Trophoblast cell (in vitro differentiated cells and primary cell): ENCODE results near the gene TLX2.
A peak's percentile ranks its signal among the peaks of the same experiment; 100 is the strongest.

Source experiments
- DNase-seq, 2 donors: peaks; one replicate each; pipeline ENCODE4 v3.0.0-alpha.2; 2016
- H2AFZ ChIP-seq: 2 replicates; pipeline ENCODE4 v1.6.1; 2013; ENCODE audit warnings: low read length, moderate library complexity, mild to moderate bottlenecking; ENCODE audit not compliant: insufficient read depth, poor library complexity
- H2AK5ac ChIP-seq: 2 replicates; pipeline ENCODE4 v1.6.1; 2013; ENCODE audit warnings: mild to moderate bottlenecking, low read length
- H2BK120ac ChIP-seq: 2 replicates; pipeline ENCODE4 v1.6.1; 2013; ENCODE audit warnings: low read length, mild to moderate bottlenecking, moderate library complexity; ENCODE audit not compliant: insufficient read depth, poor library complexity
- H2BK12ac ChIP-seq: 2 replicates; pipeline ENCODE4 v1.6.1; 2013; ENCODE audit warnings: mild to moderate bottlenecking, low read length, moderate library complexity
- H2BK5ac ChIP-seq: 2 replicates; pipeline ENCODE4 v1.6.1; 2013; ENCODE audit warnings: low read length, low read depth, moderate library complexity, mild to moderate bottlenecking; ENCODE audit not compliant: poor library complexity
- H3K14ac ChIP-seq: 2 replicates; pipeline ENCODE4 v1.6.1; 2013; ENCODE audit warnings: mild to moderate bottlenecking, low read length
- H3K18ac ChIP-seq: 2 replicates; pipeline ENCODE4 v1.6.1; 2013; ENCODE audit warnings: mild to moderate bottlenecking, low read length
- H3K23ac ChIP-seq: 2 replicates; pipeline ENCODE4 v1.6.1; 2013; ENCODE audit warnings: low read length
- H3K27ac ChIP-seq: 2 replicates; pipeline ENCODE4 v1.5.1; 2013; ENCODE audit warnings: low read depth, mild to moderate bottlenecking, inconsistent platforms, low read length, moderate library complexity
- H3K27me3 ChIP-seq: 2 replicates; pipeline ENCODE4 v1.6.1; 2013; ENCODE audit warnings: inconsistent platforms, mild to moderate bottlenecking, low read length, moderate library complexity; ENCODE audit not compliant: insufficient read depth
- H3K36me3 ChIP-seq, 2 experiments: 1 replicate in 1 of 2; 2 replicates in 1 of 2; pipeline ENCODE4 v1.6.1; 2013; ENCODE audit warnings: low read length in 2 of 2, mild to moderate bottlenecking in 2 of 2, moderate library complexity in 1 of 2; ENCODE audit not compliant: insufficient read depth in 2 of 2, control insufficient read depth in 1 of 2
- H3K4ac ChIP-seq: 2 replicates; pipeline ENCODE4 v1.6.1; 2013; ENCODE audit warnings: low read depth, mild to moderate bottlenecking, low read length, moderate library complexity
- H3K4me1 ChIP-seq, 2 experiments: 1 replicate in 1 of 2; 2 replicates in 1 of 2; pipeline ENCODE4 v1.6.1; 2013; ENCODE audit warnings: low read length in 2 of 2, mild to moderate bottlenecking in 2 of 2, moderate library complexity in 1 of 2; ENCODE audit not compliant: insufficient read depth in 2 of 2, control insufficient read depth in 1 of 2
- H3K4me2 ChIP-seq: 2 replicates; pipeline ENCODE4 v1.6.1; 2013; ENCODE audit warnings: inconsistent platforms, mild to moderate bottlenecking, low read length, moderate library complexity
- H3K4me3 ChIP-seq: 2 replicates; pipeline ENCODE4 v1.5.1; 2013; ENCODE audit warnings: mild to moderate bottlenecking, low read depth, low read length, inconsistent platforms
- H3K79me1 ChIP-seq: one replicate; pipeline ENCODE4 v1.6.1; 2013; ENCODE audit warnings: low read length
- H3K79me2 ChIP-seq: 2 replicates; pipeline ENCODE4 v1.6.1; 2013; ENCODE audit warnings: low read length, mild to moderate bottlenecking; ENCODE audit not compliant: control insufficient read depth, insufficient read depth, poor library complexity
- H3K9ac ChIP-seq: 2 replicates; pipeline ENCODE4 v1.6.1; 2013; ENCODE audit warnings: mild to moderate bottlenecking, low read length
- H3K9me3 ChIP-seq: 2 replicates; pipeline ENCODE4 v1.6.1; 2013; ENCODE audit warnings: low read depth, mild to moderate bottlenecking, control low read depth, inconsistent platforms, low read length; ENCODE audit not compliant: insufficient read depth
- H4K12ac ChIP-seq: 2 replicates; pipeline ENCODE4 v1.6.1; 2013; ENCODE audit warnings: low read depth, mild to moderate bottlenecking, low read length, moderate library complexity
- H4K8ac ChIP-seq: 2 replicates; pipeline ENCODE4 v1.6.1; 2013; ENCODE audit warnings: low read depth, mild to moderate bottlenecking, low read length, moderate library complexity
- H4K91ac ChIP-seq: one replicate; pipeline ENCODE4 v1.6.1; 2013; ENCODE audit warnings: low read depth, mild to moderate bottlenecking, low read length, moderate library complexity
- WGBS: extraction: QIAGEN DNeasy Blood & Tissue Kit; methylation state at CpG from one replicate; pipeline ENCODE4 v1.1.7; 2013; ENCODE audit warnings: missing lambda C conversion rate; ENCODE audit not compliant: insufficient read length, insufficient coverage; ENCODE audit errors: extremely low coverage; 5-methylcytosine and 5-hydroxymethylcytosine counted together

The TLX2 gene

GRCh38 chr2:74524005-74524404 lies 9.8 kb downstream of the TLX2 start:
- Histone ChIP-seq H3K9ac (no peak overlapping the region), H3K4me2 (no peak overlapping the region), H3K4ac (no peak overlapping the region), H2AFZ (no peak overlapping the region), H3K79me2 (peaks cover 4% of the 10 kb centered on the region), H3K14ac (no peak overlapping the region), H4K8ac (no peak overlapping the region), H4K12ac (no peak overlapping the region), H3K27ac (no peak overlapping the region), H3K23ac (no peak overlapping the region), H3K18ac (no peak overlapping the region), H4K91ac (no peak overlapping the region), H3K4me1 (peaks cover 3 to 7% of the 10 kb centered on the region in 2 experiments), H3K27me3 (peaks cover 4% of the 10 kb centered on the region), H2BK12ac (no peak overlapping the region), H3K79me1 (peaks cover under 1% of the 10 kb centered on the region), H3K4me3 (no peak overlapping the region), H3K36me3 (peaks cover 20 to 28% of the 10 kb centered on the region in 2 experiments), H2AK5ac (no peak overlapping the region), H2BK5ac (no peak overlapping the region), H2BK120ac (no peak overlapping the region), H3K9me3 (no peaks in the 10 kb centered on the region)
- DNase-seq: no peak
- no CpG with 5 or more reads among the region's 9 CpGs for WGBS

GRCh38 chr2:74524955-74525716 lies 10.9 kb downstream of the TLX2 start:
- Histone ChIP-seq H2AK5ac (no peak overlapping the region), H3K4ac (no peak overlapping the region), H3K9me3 (no peaks in the 10 kb centered on the region), H3K79me1 (peaks cover 9% of the 10 kb centered on the region), H3K23ac (no peak overlapping the region), H2BK12ac (no peak overlapping the region), H4K8ac (no peak overlapping the region), H3K4me1 (peaks cover 3 to 7% of the 10 kb centered on the region in 2 experiments), H2AFZ (no peak overlapping the region), H3K18ac (no peak overlapping the region), H3K4me2 (no peak overlapping the region), H3K9ac (no peak overlapping the region), H3K4me3 (no peak overlapping the region), H3K27ac (no peak overlapping the region), H2BK120ac (no peak overlapping the region), H2BK5ac (no peak overlapping the region), H3K14ac (no peak overlapping the region), H4K12ac (no peak overlapping the region), H3K79me2 (peaks cover 12% of the 10 kb centered on the region), H3K36me3 (peaks cover 20 to 28% of the 10 kb centered on the region in 2 experiments), H4K91ac (no peak overlapping the region), H3K27me3 (no peaks in the 10 kb centered on the region)
- DNase-seq: no peak
- WGBS: no CpG with 5 or more reads among the region's 10 CpGs

- no peak within 1 kb of the TSS for H4K91ac ChIP-seq
- H3K27me3 ChIP-seq: no peaks in the 10 kb centered on the region
- H3K79me1 ChIP-seq: peaks cover 11% of the 10 kb centered on the region
- peak; percentile 72 to 75 for DNase-seq
- H3K18ac ChIP-seq: no peak within 1 kb of the TSS
- H2AFZ ChIP-seq: no peak within 1 kb of the TSS
- H3K4me1 ChIP-seq: peaks cover 9 to 13% of the 10 kb centered on the region in 2 experiments
- H3K4me2 ChIP-seq: no peak within 1 kb of the TSS
- H3K4me3 ChIP-seq: no peak within 1 kb of the TSS
- H2BK12ac ChIP-seq: no peak within 1 kb of the TSS
- no peak within 1 kb of the TSS for H3K4ac ChIP-seq
- no peak within 1 kb of the TSS for H3K23ac ChIP-seq
- peaks cover 20 to 28% of the 10 kb centered on the region in 2 experiments for H3K36me3 ChIP-seq
- H2AK5ac ChIP-seq: no peak within 1 kb of the TSS
- no peaks in the 10 kb centered on the region for H3K9me3 ChIP-seq
- H3K79me2 ChIP-seq: peaks cover 13% of the 10 kb centered on the region
- H3K27ac ChIP-seq: no peak within 1 kb of the TSS
- WGBS: no CpG with 5 or more reads among the region's 11 CpGs
- peak within 1 kb of the TSS; percentile 26 for H4K8ac ChIP-seq
- no peak within 1 kb of the TSS for H4K12ac ChIP-seq
- no peak within 1 kb of the TSS for H2BK120ac ChIP-seq
- H2BK5ac ChIP-seq: no peak within 1 kb of the TSS
- H3K14ac ChIP-seq: no peak within 1 kb of the TSS
- H3K9ac ChIP-seq: no peak within 1 kb of the TSS
Measured at GRCh38 chr2:74525717-74526648, 11.7 kb downstream of the TLX2 start, which contains the start of gene DQX1. TSS of gene DQX1 (minus strand) at chr2:74526231. CDS start at chr2:74525729, 502 bp downstream.

- no peak overlapping the region for H4K8ac ChIP-seq
- peaks cover 9 to 13% of the 10 kb centered on the region in 2 experiments for H3K4me1 ChIP-seq
- H3K4ac ChIP-seq: no peak overlapping the region
- no peak overlapping the region for H3K27ac ChIP-seq
- no peak overlapping the region for H2BK12ac ChIP-seq
- no peak overlapping the region for H3K4me3 ChIP-seq
- H3K4me2 ChIP-seq: no peak overlapping the region
- no peak overlapping the region for H3K14ac ChIP-seq
- H2BK120ac ChIP-seq: no peak overlapping the region
- no peak overlapping the region for H4K12ac ChIP-seq
- H3K36me3 ChIP-seq: peaks cover 24 to 32% of the 10 kb centered on the region in 2 experiments
- no peak overlapping the region for H4K91ac ChIP-seq
- no peak overlapping the region for H2AK5ac ChIP-seq
- peaks cover 13% of the 10 kb centered on the region for H3K79me2 ChIP-seq
- no peaks in the 10 kb centered on the region for H3K9me3 ChIP-seq
- no peak overlapping the region for H3K18ac ChIP-seq
- no peak overlapping the region for H2AFZ ChIP-seq
- DNase-seq: no peak
- no peaks in the 10 kb centered on the region for H3K27me3 ChIP-seq
- H2BK5ac ChIP-seq: no peak overlapping the region
- H3K9ac ChIP-seq: no peak overlapping the region
- no peak overlapping the region for H3K23ac ChIP-seq
- WGBS: no CpG with 5 or more reads among the region's 11 CpGs
- peaks cover 11% of the 10 kb centered on the region for H3K79me1 ChIP-seq
Measured at GRCh38 chr2:74526649-74527230, 12.5 kb downstream of the TLX2 start.
